Endothelial cell of umbilical vein (primary cell): ENCODE results near the gene PFN3. TPM values are rescaled to one million over a fixed set of nuclear protein-coding genes. Genes with fewer than 3 reads are reported as not detected.

Experiments used
- BruUV-seq: library from RNA; stranded (reverse); fragments of 400-500 nt; replicated peaks from 2 replicates; lab custom pipeline; 2021; lab: Mats Ljungman, UMichigan
- CTCF ChIA-PET: fragments of 300-600, 350-600 bp; sonication (Branson Sonifier 250); formaldehyde crosslinking; loops from one replicate; lab custom pipeline; 2021; ENCODE audit warnings: antibody characterized with exemption, inconsistent platforms; lab: Charles Lee
- POLR2A ChIA-PET: fragments of 300-600, 350-600 bp; sonication (Branson Sonifier 250); formaldehyde crosslinking; loops from one replicate; lab custom pipeline; 2021; ENCODE audit warnings: antibody characterized with exemption, inconsistent platforms; lab: Charles Lee
- DNase-seq: peaks from one replicate; pipeline ENCODE4 v3.0.0-alpha.2; 2011; ENCODE audit warnings: low read depth, low spot score
- FAIRE-seq: peaks from 2 replicates; lab custom pipeline; 2011; peaks lifted over from hg19 to GRCh38; lab: Jason Lieb, UNC
- H2AFZ ChIP-seq: 2 replicates; pipeline ENCODE4 v1.6.0; 2012; ENCODE audit warnings: low read depth, low read length, control low read depth, inconsistent platforms
- H3K27ac ChIP-seq: 2 replicates; pipeline ENCODE4 v1.5.1; 2011; ENCODE audit warnings: low read depth, mild to moderate bottlenecking, control low read depth, low read length, moderate library complexity; ENCODE audit not compliant: insufficient read depth
- H3K27me3 ChIP-seq, 2 experiments: 2 replicates each; pipeline versions ENCODE4 v1.6.0 to v1.6.1; 2011; ENCODE audit warnings: low read length in 2 of 2, mixed read lengths in 1 of 2; ENCODE audit not compliant: control insufficient read depth in 2 of 2, insufficient read depth in 2 of 2
- H3K36me3 ChIP-seq, 2 experiments: 2 replicates in 1 of 2; 3 replicates in 1 of 2; pipeline ENCODE4 v1.5.1; 2011; ENCODE audit warnings: low read length in 2 of 2, mild to moderate bottlenecking in 1 of 2, moderate library complexity in 1 of 2; ENCODE audit not compliant: control insufficient read depth in 2 of 2, insufficient read depth in 2 of 2; ENCODE audit errors: extremely low read depth in 1 of 2
- H3K4me1 ChIP-seq: 3 replicates; pipeline ENCODE4 v1.5.1; 2011; ENCODE audit warnings: mild to moderate bottlenecking, low read length; ENCODE audit not compliant: control insufficient read depth, insufficient read depth; ENCODE audit errors: extremely low read depth
- H3K4me2 ChIP-seq: 2 replicates; pipeline ENCODE4 v1.6.1; 2011; ENCODE audit warnings: low read length, control low read depth, mixed read lengths; ENCODE audit not compliant: insufficient read depth
- H3K4me3 ChIP-seq, 3 experiments: fragments of 200-600 bp in 1 of 3; sonication (generic), shearing (Covaris generic) in 1 of 3; replicated peaks in 1 of 3; 2 replicates each; pipeline ENCODE4 v1.5.1; 2011 to 2016; ENCODE audit warnings: control low read depth in 3 of 3, low read length in 3 of 3, mild to moderate bottlenecking in 2 of 3, inconsistent platforms in 1 of 3, low read depth in 1 of 3, moderate library complexity in 1 of 3; ENCODE audit not compliant: insufficient read depth in 1 of 3
- H3K79me2 ChIP-seq: 2 replicates; pipeline ENCODE4 v1.6.0; 2012; ENCODE audit warnings: low read length, inconsistent platforms; ENCODE audit not compliant: control insufficient read depth, insufficient read depth
- H3K9ac ChIP-seq: replicated peaks from 2 replicates; pipeline ENCODE3; 2011; ENCODE audit warnings: low read length, control low read depth; ENCODE audit not compliant: insufficient read depth; ENCODE audit errors: extremely low read depth
- H3K9me1 ChIP-seq: replicated peaks from 3 replicates; pipeline ENCODE4 v1.6.0; 2011; ENCODE audit warnings: mild to moderate bottlenecking, low read length; ENCODE audit not compliant: control insufficient read depth, insufficient read depth; ENCODE audit errors: extremely low read depth
- H3K9me3 ChIP-seq: replicated peaks from 2 replicates; pipeline ENCODE4 v1.5.1; 2012; ENCODE audit warnings: low read length, inconsistent platforms; ENCODE audit not compliant: control insufficient read depth, insufficient read depth
- H4K20me1 ChIP-seq: replicated peaks from 2 replicates; pipeline ENCODE3; 2011; ENCODE audit warnings: mild to moderate bottlenecking, low read length; ENCODE audit not compliant: control insufficient read depth, insufficient read depth; ENCODE audit errors: extremely low read depth
- EZH2 ChIP-seq: IDR thresholded peaks from 2 replicates; pipeline ENCODE4 v1.6.1; 2012; ENCODE audit warnings: borderline replicate concordance, low read depth, mild to moderate bottlenecking, moderate library complexity, low read length, inconsistent platforms; ENCODE audit not compliant: severe bottlenecking
- FOS ChIP-seq: IDR thresholded peaks from 2 replicates; pipeline ENCODE4 v1.6.1; 2011; ENCODE audit warnings: mild to moderate bottlenecking, low read length, moderate library complexity, borderline replicate concordance; ENCODE audit not compliant: insufficient read depth
- GATA2 ChIP-seq: IDR thresholded peaks from 2 replicates; pipeline ENCODE4 v1.7.0; 2011; ENCODE audit warnings: low read depth, mild to moderate bottlenecking, moderate library complexity, mixed read lengths, low read length; ENCODE audit not compliant: insufficient read length, insufficient read depth
- JUN ChIP-seq: IDR thresholded peaks from 2 replicates; pipeline ENCODE4 v1.6.1; 2011; ENCODE audit warnings: borderline replicate concordance, low read depth; ENCODE audit not compliant: insufficient read length, insufficient read depth
- MYC ChIP-seq: IDR thresholded peaks from one replicate; pipeline ENCODE4 v1.6.1; 2011; ENCODE audit warnings: mild to moderate bottlenecking, low read depth, low read length
- POLR2A ChIP-seq: IDR thresholded peaks from 2 replicates; pipeline ENCODE4 v1.6.1; 2012; ENCODE audit warnings: low read depth, mild to moderate bottlenecking, control low read depth, low read length
- POLR2AphosphoS5 ChIP-seq: IDR thresholded peaks from 2 replicates; pipeline ENCODE4 v1.6.1; 2012; ENCODE audit warnings: low read depth, mild to moderate bottlenecking, control low read depth, low read length, moderate library complexity; ENCODE audit not compliant: insufficient read depth
- dilution Hi-C: fragments of 300-500 bp; cut with MboI; formaldehyde crosslinking; loops from one replicate; pipeline ENCODE4 v1.15.0; 2019; ENCODE audit warnings: low sequenced_read_pairs; ENCODE audit not compliant: extremely low pct_ligation_motif_present
- intact Hi-C: fragments of 100-400 bp; cut with micrococcal nuclease; formaldehyde crosslinking; loops from one replicate; pipeline ENCODE4 v1.10.0; 2022
- polyA plus RNA-seq, 4 experiments: library from polyadenylated mRNA; depleted of rRNA in 3 of 4; stranded (reverse) in 3 of 4; unstranded in 1 of 4; fragments of >200 nt; gene quantifications; 2 replicates each; pipeline versions ENCODE4 v1.2.1 to v1.2.3, GENCODE V29; 2011 to 2012; ENCODE audit warnings: missing spikeins in 1 of 4
- total RNA-seq: library from RNA; stranded (reverse); gene quantifications from 2 replicates; pipeline ENCODE4 v1.2.3, GENCODE V29; 2021
- TF ChIP-seq, protein P1 (sequence below): IDR thresholded peaks from 2 replicates; pipeline ENCODE4 v1.6.1; 2011; ENCODE audit not compliant: insufficient read depth, insufficient read length
- TF ChIP-seq, protein P2 (sequence below), 2 donors: IDR thresholded peaks; 1 replicate in 1 of 2; 2 replicates in 1 of 2; pipeline ENCODE4 v1.5.1; 2011; ENCODE audit warnings: low read length in 2 of 2, mild to moderate bottlenecking in 2 of 2, moderate library complexity in 2 of 2, control low read depth in 1 of 2, inconsistent platforms in 1 of 2, low read depth in 1 of 2; ENCODE audit not compliant: insufficient read depth in 1 of 2; ENCODE audit errors: extremely low read depth in 1 of 2

The PFN3 gene
- total and polyA plus RNA-seq, 2 donors (not counting 3 experiments of a cell fraction or from before 2014, with no cell fraction given), result not detected

DNA sequence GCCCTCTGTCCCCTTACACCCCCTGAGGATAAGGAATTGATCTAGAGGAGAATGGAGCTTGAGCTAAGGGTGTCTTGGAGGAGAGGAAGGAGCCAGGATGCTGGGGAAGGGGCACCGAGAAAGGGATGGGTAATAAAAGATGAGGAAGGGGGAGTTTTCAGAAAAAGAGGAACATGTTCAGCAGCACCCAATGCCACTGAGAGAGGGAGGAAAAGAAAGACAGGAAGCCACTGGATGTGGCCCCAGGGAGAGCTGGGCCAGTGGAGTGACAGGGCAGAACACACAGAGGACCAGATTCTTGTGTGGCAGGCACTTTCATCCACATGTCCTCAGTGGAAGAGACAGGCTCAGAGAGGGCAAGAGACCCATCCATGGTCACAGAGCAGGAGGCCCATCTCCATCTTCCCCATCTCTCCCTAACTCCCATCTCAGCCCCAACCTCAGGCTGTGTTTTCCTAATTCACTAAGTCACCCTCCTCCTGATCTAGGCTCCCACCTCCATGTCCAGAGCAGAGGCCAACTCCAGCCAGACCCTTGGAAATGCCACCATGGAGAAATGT lies 7.2 kb downstream of the PFN3 start:
- intact Hi-C loops, result loop anchor here (5.0 kb wide), 1 partner anchor 281 kb away; no protein-coding TSS in a partner anchor
- Histone ChIP-seq H3K9ac (no peak overlapping the region), H3K4me2 (no peak overlapping the region), H3K79me2 (no peaks in the 10 kb centered on the region), H2AFZ (no peak overlapping the region), H3K4me1 (no peaks in the 10 kb centered on the region), H3K27me3 (no peaks in the 10 kb centered on the region), H4K20me1 (no peaks in the 10 kb centered on the region), H3K27ac (no peak overlapping the region), H3K9me1 (no peaks in the 10 kb centered on the region), H3K9me3 (no peaks in the 10 kb centered on the region), H3K36me3 (no peaks in the 10 kb centered on the region), H3K4me3 (no peak overlapping the region)
- ChIA-PET POLR2A (no interaction called here), CTCF (interaction anchor here (0.9 to 5.7 kb wide), 6 partner anchors 10 to 108 kb away, joined by 3 to 246 read pairs (median 4); partner anchors contain the start of gene PRR7)
- DNase-seq (no peak), FAIRE-seq (no peak)
- TF ChIP-seq FOS (no peak), JUN (no peak), POLR2AphosphoS5 (no peak), POLR2A (no peak), GATA2 (no peak), EZH2 (no peak), MYC (no peak)
- TF ChIP-seq, protein P1, sequence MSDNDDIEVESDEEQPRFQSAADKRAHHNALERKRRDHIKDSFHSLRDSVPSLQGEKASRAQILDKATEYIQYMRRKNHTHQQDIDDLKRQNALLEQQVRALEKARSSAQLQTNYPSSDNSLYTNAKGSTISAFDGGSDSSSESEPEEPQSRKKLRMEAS, result no peak
- TF ChIP-seq, protein P2, sequence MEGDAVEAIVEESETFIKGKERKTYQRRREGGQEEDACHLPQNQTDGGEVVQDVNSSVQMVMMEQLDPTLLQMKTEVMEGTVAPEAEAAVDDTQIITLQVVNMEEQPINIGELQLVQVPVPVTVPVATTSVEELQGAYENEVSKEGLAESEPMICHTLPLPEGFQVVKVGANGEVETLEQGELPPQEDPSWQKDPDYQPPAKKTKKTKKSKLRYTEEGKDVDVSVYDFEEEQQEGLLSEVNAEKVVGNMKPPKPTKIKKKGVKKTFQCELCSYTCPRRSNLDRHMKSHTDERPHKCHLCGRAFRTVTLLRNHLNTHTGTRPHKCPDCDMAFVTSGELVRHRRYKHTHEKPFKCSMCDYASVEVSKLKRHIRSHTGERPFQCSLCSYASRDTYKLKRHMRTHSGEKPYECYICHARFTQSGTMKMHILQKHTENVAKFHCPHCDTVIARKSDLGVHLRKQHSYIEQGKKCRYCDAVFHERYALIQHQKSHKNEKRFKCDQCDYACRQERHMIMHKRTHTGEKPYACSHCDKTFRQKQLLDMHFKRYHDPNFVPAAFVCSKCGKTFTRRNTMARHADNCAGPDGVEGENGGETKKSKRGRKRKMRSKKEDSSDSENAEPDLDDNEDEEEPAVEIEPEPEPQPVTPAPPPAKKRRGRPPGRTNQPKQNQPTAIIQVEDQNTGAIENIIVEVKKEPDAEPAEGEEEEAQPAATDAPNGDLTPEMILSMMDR (IDR thresholded peaks at IDR 0.05; ENCODE audit: extremely low read depth in 1 of 2, insufficient read depth in 1 of 2, low read depth in 1 of 2, low read length in 2 of 2), result no peak
- dilution Hi-C loops, result no loop called here
- BruUV-seq, result no TSS peak
